SK-N-SH treated with all-trans-retinoic acid at 6 μM for 48 hours (cell line): ENCODE data around the gene EDNRB.

ENCODE experiments used
- ARNTL ChIP-seq: fragments of 450-650 bp; formaldehyde crosslinking; IDR thresholded peaks from 2 replicates; pipeline ENCODE4 v1.5.0; 2020; ENCODE audit warnings: low read depth, mild to moderate bottlenecking, moderate library complexity, borderline replicate concordance
- CSDC2 ChIP-seq: fragments of 250-450 bp; sonication (Bioruptor Pico); IDR thresholded peaks from 2 replicates; pipeline ENCODE4 v1.5.0; 2020; ENCODE audit warnings: mild to moderate bottlenecking, moderate library complexity
- GLIS3 ChIP-seq: fragments of 250-450 bp; sonication (Bioruptor Pico); IDR thresholded peaks from 2 replicates; pipeline ENCODE4 v1.5.0; 2020; ENCODE audit warnings: mild to moderate bottlenecking, moderate library complexity
- OSR1 ChIP-seq: fragments of 250-450 bp; sonication (Bioruptor Pico); IDR thresholded peaks from 2 replicates; pipeline ENCODE4 v1.8.0; 2022; ENCODE audit warnings: moderate library complexity, mild to moderate bottlenecking, inconsistent platforms
- RARB ChIP-seq: fragments of 250-450 bp; sonication (Bioruptor Pico); IDR thresholded peaks from 2 replicates; pipeline ENCODE4 v1.8.0; 2021; ENCODE audit warnings: mild to moderate bottlenecking, moderate library complexity
- TCF4 ChIP-seq: fragments of 250-450 bp; sonication (Bioruptor Pico); IDR thresholded peaks from 2 replicates; pipeline ENCODE4 v1.8.0; 2021; ENCODE audit warnings: mild to moderate bottlenecking, moderate library complexity, borderline replicate concordance
- ZFP30 ChIP-seq: fragments of 450-650 bp; formaldehyde crosslinking; IDR thresholded peaks from 2 replicates; pipeline ENCODE4 v1.5.0; 2022; ENCODE audit warnings: mild to moderate bottlenecking, moderate library complexity
- ZNF565 ChIP-seq: fragments of 450-650 bp; formaldehyde crosslinking; conservative IDR thresholded peaks from 2 replicates; pipeline ENCODE4 v1.5.0; 2020; ENCODE audit warnings: low read depth, mild to moderate bottlenecking, moderate library complexity
- ZNF70 ChIP-seq: fragments of 450-650 bp; formaldehyde crosslinking; IDR thresholded peaks from 2 replicates; pipeline ENCODE4 v1.5.0; 2020; ENCODE audit warnings: mild to moderate bottlenecking, moderate library complexity
- ZNF8 ChIP-seq: fragments of 450-650 bp; formaldehyde crosslinking; IDR thresholded peaks from 2 replicates; pipeline ENCODE4 v1.5.0; 2020; ENCODE audit warnings: mild to moderate bottlenecking, moderate library complexity
- TF ChIP-seq, protein P1 (sequence below): fragments of 250-450 bp; sonication (Bioruptor Pico); IDR thresholded peaks from 2 replicates; pipeline ENCODE4 v1.8.0; 2020; ENCODE audit warnings: mild to moderate bottlenecking, moderate library complexity, borderline replicate concordance
- TF ChIP-seq, protein P2 (sequence below): fragments of 250-450 bp; sonication (Bioruptor Pico); IDR thresholded peaks from 2 replicates; pipeline ENCODE4 v1.5.1; 2020; ENCODE audit warnings: low read depth, mild to moderate bottlenecking, moderate library complexity

- no peak for TF ChIP-seq CSDC2 (CRISPR knock-in tag)
- TF ChIP-seq, protein P1, sequence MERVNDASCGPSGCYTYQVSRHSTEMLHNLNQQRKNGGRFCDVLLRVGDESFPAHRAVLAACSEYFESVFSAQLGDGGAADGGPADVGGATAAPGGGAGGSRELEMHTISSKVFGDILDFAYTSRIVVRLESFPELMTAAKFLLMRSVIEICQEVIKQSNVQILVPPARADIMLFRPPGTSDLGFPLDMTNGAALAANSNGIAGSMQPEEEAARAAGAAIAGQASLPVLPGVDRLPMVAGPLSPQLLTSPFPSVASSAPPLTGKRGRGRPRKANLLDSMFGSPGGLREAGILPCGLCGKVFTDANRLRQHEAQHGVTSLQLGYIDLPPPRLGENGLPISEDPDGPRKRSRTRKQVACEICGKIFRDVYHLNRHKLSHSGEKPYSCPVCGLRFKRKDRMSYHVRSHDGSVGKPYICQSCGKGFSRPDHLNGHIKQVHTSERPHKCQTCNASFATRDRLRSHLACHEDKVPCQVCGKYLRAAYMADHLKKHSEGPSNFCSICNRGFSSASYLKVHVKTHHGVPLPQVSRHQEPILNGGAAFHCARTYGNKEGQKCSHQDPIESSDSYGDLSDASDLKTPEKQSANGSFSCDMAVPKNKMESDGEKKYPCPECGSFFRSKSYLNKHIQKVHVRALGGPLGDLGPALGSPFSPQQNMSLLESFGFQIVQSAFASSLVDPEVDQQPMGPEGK (CRISPR knock-in tag): no peak
- no peak for TF ChIP-seq OSR1 (CRISPR knock-in tag)
- TF ChIP-seq RARB (CRISPR knock-in tag): no peak
- TF ChIP-seq ZFP30 (CRISPR knock-in tag): no peak
- no peak for TF ChIP-seq GLIS3 (CRISPR knock-in tag)
- TF ChIP-seq ZNF8 (CRISPR knock-in tag): no peak
- TF ChIP-seq, protein P2, sequence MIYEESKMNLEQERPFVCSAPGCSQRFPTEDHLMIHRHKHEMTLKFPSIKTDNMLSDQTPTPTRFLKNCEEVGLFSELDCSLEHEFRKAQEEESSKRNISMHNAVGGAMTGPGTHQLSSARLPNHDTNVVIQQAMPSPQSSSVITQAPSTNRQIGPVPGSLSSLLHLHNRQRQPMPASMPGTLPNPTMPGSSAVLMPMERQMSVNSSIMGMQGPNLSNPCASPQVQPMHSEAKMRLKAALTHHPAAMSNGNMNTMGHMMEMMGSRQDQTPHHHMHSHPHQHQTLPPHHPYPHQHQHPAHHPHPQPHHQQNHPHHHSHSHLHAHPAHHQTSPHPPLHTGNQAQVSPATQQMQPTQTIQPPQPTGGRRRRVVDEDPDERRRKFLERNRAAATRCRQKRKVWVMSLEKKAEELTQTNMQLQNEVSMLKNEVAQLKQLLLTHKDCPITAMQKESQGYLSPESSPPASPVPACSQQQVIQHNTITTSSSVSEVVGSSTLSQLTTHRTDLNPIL (CRISPR knock-in tag): no peak
- TF ChIP-seq ZNF565: no peak
- TF ChIP-seq ZNF70 (CRISPR knock-in tag): no peak
- TF ChIP-seq TCF4: no peak
- TF ChIP-seq ARNTL: no peak
Observed at GRCh38 chr13:77904031-77904430, 14.6 kb downstream of the EDNRB start.
